ENCODE data around the gene APH1A. TPM values are rescaled to one million over a fixed set of nuclear protein-coding genes. Genes with fewer than 3 reads are reported as not detected.
"Not testable (repeated sequence)": the region's sequence is repeated elsewhere in the genome, so short reads cannot be mapped to it uniquely, and the experiment has no call there.

Gene APH1A
- total and polyA plus RNA-seq, 4 donors = 95.0 to 164 (median 135) TPM

DNA sequence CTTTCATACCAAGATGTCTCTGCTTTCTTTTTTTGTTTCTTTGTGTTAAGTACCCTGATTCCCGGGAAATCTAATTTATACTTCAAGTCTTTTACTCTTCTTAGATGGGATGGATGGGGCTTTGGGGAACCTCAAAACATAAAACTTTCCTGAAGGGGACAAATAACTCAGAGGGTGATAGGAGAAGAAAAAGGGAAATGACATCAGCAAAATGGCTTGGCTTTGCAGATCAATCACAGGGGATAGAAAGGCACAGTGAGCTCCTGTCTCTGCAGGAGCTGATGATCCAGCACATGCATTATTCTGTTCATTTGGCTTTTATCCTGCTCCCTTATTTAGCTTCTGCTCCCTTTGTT is 12.6 kb downstream of the APH1A start:
- WGBS, 2 donors = 2 to 3% methylated on average over 1 of the region's 1 CpG

DNA sequence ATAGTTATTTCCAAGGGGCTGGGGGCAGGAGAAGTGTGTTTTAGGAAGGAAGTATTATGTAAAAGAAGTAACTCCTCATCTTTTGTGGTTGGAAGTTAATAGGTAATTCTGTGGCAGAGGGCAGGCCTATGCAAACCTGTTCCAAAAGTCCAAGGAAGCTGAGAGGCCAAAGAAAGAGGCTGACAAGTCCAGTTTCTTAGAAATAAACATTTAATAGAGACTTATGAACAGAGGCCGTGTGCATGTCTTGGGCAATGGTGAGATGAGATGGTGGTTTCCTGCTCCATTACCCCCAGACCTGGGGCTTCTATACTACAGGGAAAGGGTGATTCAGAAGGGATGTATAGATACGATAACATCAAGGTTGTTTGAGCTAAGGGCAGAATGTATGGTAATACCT is 18.9 kb downstream of the APH1A start:
- H3K9ac ChIP-seq (ENCODE audit: insufficient read depth in 1 of 2, low read length in 2 of 2) = no peak overlapping the region
- H3K4me3 ChIP-seq = no peak overlapping the region
- H3K9me3 ChIP-seq (ENCODE audit: control insufficient read depth in 4 of 4, insufficient read depth in 3 of 4, low read length in 3 of 4) = no peaks in the 10 kb centered on the region
- TF ChIP-seq, protein P1, sequence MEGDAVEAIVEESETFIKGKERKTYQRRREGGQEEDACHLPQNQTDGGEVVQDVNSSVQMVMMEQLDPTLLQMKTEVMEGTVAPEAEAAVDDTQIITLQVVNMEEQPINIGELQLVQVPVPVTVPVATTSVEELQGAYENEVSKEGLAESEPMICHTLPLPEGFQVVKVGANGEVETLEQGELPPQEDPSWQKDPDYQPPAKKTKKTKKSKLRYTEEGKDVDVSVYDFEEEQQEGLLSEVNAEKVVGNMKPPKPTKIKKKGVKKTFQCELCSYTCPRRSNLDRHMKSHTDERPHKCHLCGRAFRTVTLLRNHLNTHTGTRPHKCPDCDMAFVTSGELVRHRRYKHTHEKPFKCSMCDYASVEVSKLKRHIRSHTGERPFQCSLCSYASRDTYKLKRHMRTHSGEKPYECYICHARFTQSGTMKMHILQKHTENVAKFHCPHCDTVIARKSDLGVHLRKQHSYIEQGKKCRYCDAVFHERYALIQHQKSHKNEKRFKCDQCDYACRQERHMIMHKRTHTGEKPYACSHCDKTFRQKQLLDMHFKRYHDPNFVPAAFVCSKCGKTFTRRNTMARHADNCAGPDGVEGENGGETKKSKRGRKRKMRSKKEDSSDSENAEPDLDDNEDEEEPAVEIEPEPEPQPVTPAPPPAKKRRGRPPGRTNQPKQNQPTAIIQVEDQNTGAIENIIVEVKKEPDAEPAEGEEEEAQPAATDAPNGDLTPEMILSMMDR (IDR thresholded peaks at IDR 0.05; ENCODE audit: control extremely low read depth, extremely low read depth) = no peak
- no peaks in the 10 kb centered on the region for H3K4me1 ChIP-seq (ENCODE audit: control insufficient read depth in 5 of 5, insufficient read depth in 5 of 5, low read length in 5 of 5)
- DNase-seq (no peak), ATAC-seq (ENCODE audit: insufficient read depth, low FRiP score) (no peak)
- H3K27ac ChIP-seq (ENCODE audit: low read depth in 1 of 2, low read length in 1 of 2) = no peak overlapping the region
- no peaks in the 10 kb centered on the region for H3K27me3 ChIP-seq (ENCODE audit: control insufficient read depth in 3 of 3, insufficient read depth in 3 of 3, low read length in 2 of 3)
- 50 to 71% methylated on average over 2 of the region's 2 CpGs for WGBS, 2 donors
- H3K36me3 ChIP-seq (ENCODE audit: control insufficient read depth in 4 of 4, insufficient read depth in 4 of 4, low read length in 4 of 4) = no peaks in the 10 kb centered on the region

More for the DNA sequence above, 12.6 kb downstream of the APH1A start:
- no peak for DNase-seq
- Histone ChIP-seq H3K27me3 (ENCODE audit: control insufficient read depth in 3 of 3, insufficient read depth in 3 of 3, low read length in 2 of 3) (no peaks in the 10 kb centered on the region), H3K4me1 (ENCODE audit: control insufficient read depth in 5 of 5, insufficient read depth in 5 of 5, low read length in 5 of 5) (peaks cover 0 to 49% (median 1%) of the 10 kb centered on the region in 5 donors), H3K9ac (ENCODE audit: insufficient read depth in 1 of 2, low read length in 2 of 2) (peak overlapping the region in 1 of 2 donors; percentile 26), H3K9me3 (ENCODE audit: control insufficient read depth in 4 of 4, insufficient read depth in 3 of 4, low read length in 3 of 4) (no peaks in the 10 kb centered on the region), H3K36me3 (ENCODE audit: control insufficient read depth in 4 of 4, insufficient read depth in 4 of 4, low read length in 4 of 4) (no peaks in the 10 kb centered on the region), H3K27ac (ENCODE audit: low read depth in 1 of 2, low read length in 1 of 2) (peak overlapping the region in 1 of 2 donors; percentile 17), H3K4me3 (no peak overlapping the region)
- ATAC-seq (ENCODE audit: insufficient read depth, low FRiP score) = no peak
- TF ChIP-seq, protein P1 (IDR thresholded peaks at IDR 0.05; ENCODE audit: control extremely low read depth, extremely low read depth) = no peak

DNA sequence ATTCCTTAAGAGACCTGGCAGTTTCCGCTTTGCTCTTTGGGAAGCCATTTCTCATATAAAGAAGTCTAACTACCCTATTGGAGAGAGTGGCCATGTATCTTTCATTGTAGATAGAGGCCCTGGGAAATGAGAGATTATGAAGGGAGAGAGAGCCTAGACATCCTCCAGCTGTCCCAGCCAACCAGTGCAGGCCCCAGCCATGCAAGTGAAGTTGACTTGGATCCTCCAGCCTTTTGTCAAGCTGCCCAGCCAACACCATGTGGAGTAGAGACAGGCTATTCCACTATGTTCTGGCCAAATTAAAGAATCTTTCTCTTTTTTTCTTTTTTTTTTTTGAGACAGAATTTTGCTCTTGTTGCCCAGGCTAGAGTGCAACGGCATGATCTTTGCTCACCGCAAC is 25.8 kb downstream of the APH1A start:
- DNase-seq = peak in 2 of 3 donors; percentile 50 to 68
- Histone ChIP-seq H3K4me1 (ENCODE audit: control insufficient read depth in 5 of 5, insufficient read depth in 5 of 5, low read length in 5 of 5) (no peaks in the 10 kb centered on the region), H3K27ac (ENCODE audit: low read depth in 1 of 2, low read length in 1 of 2) (no peak overlapping the region), H3K9ac (ENCODE audit: insufficient read depth in 1 of 2, low read length in 2 of 2) (no peak overlapping the region), H3K4me3 (no peak overlapping the region), H3K36me3 (ENCODE audit: control insufficient read depth in 4 of 4, insufficient read depth in 4 of 4, low read length in 4 of 4) (no peaks in the 10 kb centered on the region), H3K9me3 (ENCODE audit: control insufficient read depth in 4 of 4, insufficient read depth in 3 of 4, low read length in 3 of 4) (no peaks in the 10 kb centered on the region), H3K27me3 (ENCODE audit: control insufficient read depth in 3 of 3, insufficient read depth in 3 of 3, low read length in 2 of 3) (no peaks in the 10 kb centered on the region)
- TF ChIP-seq, protein P1 (IDR thresholded peaks at IDR 0.05; ENCODE audit: control extremely low read depth, extremely low read depth) = no peak
- 89 to 96% methylated on average over 3 of the region's 3 CpGs for WGBS, 2 donors
- no peak for ATAC-seq (ENCODE audit: insufficient read depth, low FRiP score)

DNA sequence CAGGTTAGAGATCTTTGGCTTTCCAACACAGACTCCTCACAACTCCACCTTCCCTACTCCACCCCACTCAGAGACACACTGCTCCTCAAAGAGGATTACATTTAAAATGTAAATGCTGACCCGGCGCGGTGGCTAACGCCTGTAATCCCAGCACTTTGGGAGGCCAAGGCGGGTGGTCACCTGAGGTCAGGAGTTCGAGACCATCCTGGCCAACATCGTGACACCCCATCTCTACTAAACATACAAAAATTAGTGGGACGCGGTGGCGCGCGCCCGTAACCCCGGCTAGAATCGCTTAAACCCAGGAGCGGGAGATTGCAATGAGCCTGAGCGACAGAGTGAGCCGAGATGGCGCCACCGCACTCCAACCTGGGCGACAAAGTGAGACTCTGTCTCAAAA is 31.1 kb downstream of the APH1A start:
- H3K27me3 ChIP-seq (ENCODE audit: control insufficient read depth in 3 of 3, insufficient read depth in 3 of 3, low read length in 2 of 3) = no peaks in the 10 kb centered on the region
- TF ChIP-seq, protein P1 (IDR thresholded peaks at IDR 0.05; ENCODE audit: control extremely low read depth, extremely low read depth) = no peak
- peaks cover 0 to 18% (median 6%) of the 10 kb centered on the region in 5 donors for H3K4me1 ChIP-seq (ENCODE audit: control insufficient read depth in 5 of 5, insufficient read depth in 5 of 5, low read length in 5 of 5)
- ATAC-seq (ENCODE audit: insufficient read depth, low FRiP score) = no peak
- no peaks in the 10 kb centered on the region for H3K36me3 ChIP-seq (ENCODE audit: control insufficient read depth in 4 of 4, insufficient read depth in 4 of 4, low read length in 4 of 4)
- H3K9ac ChIP-seq (ENCODE audit: insufficient read depth in 1 of 2, low read length in 2 of 2) = no peak overlapping the region
- no peak overlapping the region for H3K27ac ChIP-seq (ENCODE audit: low read depth in 1 of 2, low read length in 1 of 2)
- no peaks in the 10 kb centered on the region for H3K9me3 ChIP-seq (ENCODE audit: control insufficient read depth in 4 of 4, insufficient read depth in 3 of 4, low read length in 3 of 4)
- 95 to 98% methylated on average over 21 of the region's 21 CpGs for WGBS, 2 donors
- H3K4me3 ChIP-seq = no peak overlapping the region
- DNase-seq = no peak

DNA sequence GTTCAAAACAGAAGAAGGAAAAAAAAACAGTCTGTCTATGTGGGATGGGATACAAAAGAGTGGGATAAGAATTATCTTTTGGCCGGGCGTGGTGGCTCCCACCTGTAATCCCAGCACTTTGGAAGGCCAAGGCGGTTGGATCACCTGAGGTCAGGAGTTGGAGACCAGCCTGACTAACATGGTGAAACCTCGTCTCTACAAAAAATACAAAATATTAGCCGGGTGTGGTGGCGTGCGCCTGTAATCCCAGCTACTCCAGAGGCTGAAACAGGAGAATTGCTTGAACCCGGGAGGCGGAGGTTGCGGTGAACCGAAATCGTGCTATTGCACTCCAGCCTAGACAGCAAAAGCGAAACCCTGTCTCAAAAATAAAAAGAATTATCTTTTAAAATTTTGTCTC is 31.6 kb downstream of the APH1A start:
- ATAC-seq (ENCODE audit: insufficient read depth, low FRiP score); H3K4me3 ChIP-seq; H3K27me3 ChIP-seq (ENCODE audit: control insufficient read depth in 3 of 3, insufficient read depth in 3 of 3, low read length in 2 of 3); H3K9ac ChIP-seq (ENCODE audit: insufficient read depth in 1 of 2, low read length in 2 of 2); H3K9me3 ChIP-seq (ENCODE audit: control insufficient read depth in 4 of 4, insufficient read depth in 3 of 4, low read length in 3 of 4); H3K27ac ChIP-seq (ENCODE audit: low read depth in 1 of 2, low read length in 1 of 2); H3K36me3 ChIP-seq (ENCODE audit: control insufficient read depth in 4 of 4, insufficient read depth in 4 of 4, low read length in 4 of 4); DNase-seq: not testable (repeated sequence)
- H3K4me1 ChIP-seq (ENCODE audit: control insufficient read depth in 5 of 5, insufficient read depth in 5 of 5, low read length in 5 of 5) = peaks cover 0 to 18% (median 6%) of the 10 kb centered on the region in 5 donors
- 95 to 98% methylated on average over 13 of the region's 13 CpGs for WGBS, 2 donors
